Ovary (tissue), 3 donors: ENCODE data around the gene CSNK2A1.

Source experiments
- CTCF ChIP-seq, 3 donors: fragments of 450-650 bp in 2 of 3; fragments of 200-600 bp in 1 of 3; IDR thresholded peaks; one replicate each; pipeline versions ENCODE4 v1.5.1 to v1.8.0; 2016 to 2022; ENCODE audit warnings: antibody characterized with exemption in 3 of 3, mild to moderate bottlenecking in 1 of 3
- EP300 ChIP-seq: sonication (generic); formaldehyde crosslinking; IDR thresholded peaks from one replicate; pipeline ENCODE4 v1.6.1; 2017; ENCODE audit warnings: antibody characterized with exemption
- donor health status: DM: no; HTN: no; CAD: no.

GRCh38 chr20:530321-530720 lies 13.3 kb downstream of the CSNK2A1 start:
- no peak for TF ChIP-seq CTCF (IDR thresholded peaks at IDR 0.05)
- no peak for TF ChIP-seq EP300
